HG02970 (cell line): Measurements from ENCODE around the gene CADPS2.
"Not testable (repeated sequence)": the region's sequence is repeated elsewhere in the genome, so short reads cannot be mapped to it uniquely, and the experiment has no call there.

Source experiments
- ATAC-seq: cut with Tn5 transposase; IDR thresholded peaks from one replicate; pipeline ENCODE4 v1.9.1; 2021; ENCODE audit warnings: mild to moderate bottlenecking, moderate library complexity, moderate number of reproducible peaks; ENCODE audit not compliant: unreplicated experiment, low FRiP score

The CADPS2 gene

DNA sequence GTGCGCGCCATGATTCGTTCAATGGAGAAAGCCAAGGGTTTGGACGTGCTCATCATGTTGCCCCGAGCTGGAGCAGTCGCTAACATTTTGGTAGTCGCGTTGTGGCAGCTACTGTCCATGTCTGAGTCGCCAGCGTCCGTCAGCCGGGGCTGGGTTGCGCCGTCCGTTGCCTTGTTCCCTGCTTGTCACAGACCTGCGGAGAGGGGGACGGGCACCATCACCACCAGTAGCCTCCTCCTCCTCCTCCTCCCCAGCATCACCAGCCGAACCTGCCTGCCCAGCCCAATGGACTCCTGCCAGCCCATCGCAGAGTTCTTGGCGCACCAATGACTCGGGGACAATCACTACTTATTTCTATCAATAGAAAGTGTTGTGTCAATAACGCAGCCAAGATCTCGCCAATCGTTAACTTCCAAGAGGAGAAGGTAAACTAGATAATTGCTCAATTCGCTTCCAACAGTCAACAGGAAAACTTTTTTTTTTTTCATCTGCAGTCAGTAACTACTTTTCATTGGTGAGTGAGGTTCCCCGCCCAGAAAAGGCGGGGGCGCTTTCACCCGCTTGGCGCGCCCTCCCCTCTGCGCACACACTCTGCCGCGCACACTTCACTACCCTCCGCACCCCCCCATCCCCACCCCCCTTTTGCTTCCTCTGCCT is 581.8 kb downstream of the CADPS2 start, which contains the start of gene FEZF1:
Gene FEZF1, minus strand, starts transcription at position 432 of the 657 bp plus-strand sequence. Its CDS starts 313 bp downstream, at position 119.
- no peak for ATAC-seq

GRCh38 chr7:122303531-122304318 is 582.5 kb downstream of the CADPS2 start:
- no peak for ATAC-seq

GRCh38 chr7:122302761-122303530 is 583.3 kb downstream of the CADPS2 start:
- ATAC-seq: no peak

DNA sequence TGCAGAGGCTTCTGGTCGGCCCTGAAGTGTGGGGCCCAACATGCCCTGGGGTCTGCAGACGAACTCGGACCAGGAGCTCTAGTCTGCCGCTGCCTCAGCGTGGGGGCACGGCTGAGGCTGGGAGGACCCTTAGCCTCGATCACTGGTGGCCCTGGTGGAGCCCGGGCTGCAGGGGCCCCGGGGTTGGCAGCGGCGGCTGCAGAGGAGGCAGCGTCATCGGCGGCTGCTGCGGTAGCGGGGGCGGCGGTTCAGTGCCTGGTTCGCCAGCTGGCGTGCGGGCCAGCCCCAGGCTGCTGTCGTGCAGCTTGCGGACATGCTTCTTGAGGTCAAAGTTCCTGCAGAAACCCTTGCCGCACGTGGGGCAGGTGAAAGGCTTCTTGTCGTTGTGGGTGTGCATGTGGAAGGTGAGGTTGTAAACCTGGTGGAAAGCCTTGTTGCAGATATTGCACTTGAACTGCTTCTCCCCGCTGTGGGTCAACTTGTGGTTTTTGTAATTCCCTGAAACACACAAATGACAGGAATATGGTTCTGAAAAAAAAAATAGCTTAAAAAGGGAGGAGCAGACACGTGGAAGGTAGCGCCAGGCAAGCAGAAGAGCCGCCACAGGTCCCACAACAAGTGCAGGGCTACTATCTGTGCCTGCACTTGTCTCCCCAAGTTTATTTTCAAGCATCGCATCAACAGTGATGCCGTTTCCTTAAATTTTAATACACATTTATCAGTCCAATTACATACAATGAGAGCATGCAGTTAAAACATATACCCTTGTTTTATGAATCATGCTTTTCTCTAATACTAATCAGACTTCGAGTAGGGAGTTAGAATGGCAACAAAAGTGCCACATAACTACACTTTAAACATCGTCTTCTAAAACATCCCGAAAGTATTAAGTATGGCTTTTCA is 584.2 kb downstream of the CADPS2 start:
- ATAC-seq: no peak

- ATAC-seq: no peak
Observed at GRCh38 chr7:122300956-122301833, 585.1 kb downstream of the CADPS2 start.

DNA sequence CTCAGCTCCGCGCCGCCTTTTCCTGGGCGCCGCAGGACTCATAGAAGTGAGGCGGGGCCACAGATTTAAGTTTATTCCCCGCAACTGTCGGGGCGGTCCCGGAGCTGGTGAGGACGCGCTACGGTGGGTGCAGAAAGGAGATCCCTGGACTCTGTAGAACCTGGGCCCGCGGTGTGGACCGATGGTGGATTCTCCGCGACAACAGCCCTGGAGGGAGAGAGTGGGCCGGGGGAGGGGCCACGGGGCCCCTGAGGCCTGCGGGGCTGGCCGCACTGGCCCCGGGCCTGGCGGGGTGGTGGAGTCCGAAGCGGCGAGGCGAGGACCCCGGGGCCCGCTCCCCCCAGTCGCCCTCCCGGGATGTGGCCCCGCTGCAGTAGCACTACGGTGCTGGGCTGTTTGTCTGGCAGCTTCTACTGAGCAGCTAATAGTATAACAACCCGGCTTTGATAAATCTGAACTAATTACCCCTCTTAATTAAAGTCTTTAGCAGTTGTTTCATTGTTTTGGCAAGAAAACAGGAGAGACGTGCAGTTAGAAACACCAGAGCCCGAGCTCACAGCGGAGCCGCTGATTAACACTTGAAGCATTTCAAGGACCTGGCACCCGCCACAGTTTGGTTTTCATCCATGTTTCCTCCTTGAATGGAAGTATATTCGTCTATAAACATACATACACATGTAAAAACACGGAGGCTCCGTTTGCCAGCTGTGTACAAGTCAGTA is 585.9 kb downstream of the CADPS2 start:
- no peak for ATAC-seq

GRCh38 chr7:122299624-122300210 is 586.5 kb downstream of the CADPS2 start:
- no peak for ATAC-seq

DNA sequence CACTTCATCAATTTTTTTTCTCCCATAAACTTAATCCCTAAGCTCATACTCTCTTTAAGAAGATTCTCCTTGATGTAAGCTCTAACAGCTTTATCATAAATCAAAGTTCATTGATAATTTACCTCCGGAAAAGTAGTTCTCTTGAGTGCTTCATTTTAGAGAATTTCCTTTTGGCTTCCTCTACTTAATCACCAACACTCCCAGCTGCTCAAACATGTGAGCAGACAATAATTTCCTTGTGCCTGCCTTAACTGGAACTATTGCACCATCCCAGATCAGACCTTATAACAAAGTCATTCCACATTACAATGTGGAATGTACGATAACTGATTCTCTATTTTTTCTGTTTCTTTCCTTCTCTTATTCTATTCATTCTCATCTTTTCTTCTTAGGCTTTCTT is 587.6 kb downstream of the CADPS2 start:
- ATAC-seq: no peak

DNA sequence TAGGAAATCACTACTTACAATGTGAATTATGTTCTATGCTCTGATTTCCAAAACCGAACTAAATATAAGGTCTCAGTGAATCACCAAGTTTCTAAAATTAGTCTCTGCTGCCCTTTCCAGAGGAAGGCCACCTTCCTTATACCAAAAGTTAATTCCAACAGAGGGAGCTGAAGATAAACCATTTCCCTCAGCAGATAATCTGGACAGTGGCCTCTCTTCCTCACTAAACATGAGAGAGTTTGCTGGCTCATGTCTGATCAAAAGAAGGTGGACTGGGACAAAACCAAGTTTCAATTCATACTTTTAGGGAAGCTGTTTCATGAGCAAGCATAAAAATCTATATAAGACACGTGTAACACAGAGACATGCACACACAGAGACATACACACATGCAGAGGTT is 588.1 kb downstream of the CADPS2 start:
- ATAC-seq: no peak

DNA sequence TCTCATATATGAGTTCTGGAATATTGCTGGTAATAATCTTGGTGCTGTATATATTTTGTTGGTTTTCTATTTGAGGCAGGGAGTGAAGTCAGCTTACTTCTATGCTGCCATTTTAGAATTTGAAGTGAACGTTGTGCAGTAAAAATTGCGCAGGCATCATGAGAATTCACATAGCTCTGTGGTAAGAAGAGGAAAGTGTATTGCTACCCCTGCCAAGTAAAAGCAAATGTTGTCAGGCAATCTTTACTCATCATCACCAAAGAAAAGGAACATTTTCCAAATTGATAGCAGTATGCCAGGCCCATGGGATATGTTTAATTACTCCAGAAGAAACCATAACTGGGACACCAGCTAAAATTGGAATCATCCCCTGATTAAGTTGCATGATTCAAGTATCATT is 595.1 kb downstream of the CADPS2 start:
- ATAC-seq: no peak

DNA sequence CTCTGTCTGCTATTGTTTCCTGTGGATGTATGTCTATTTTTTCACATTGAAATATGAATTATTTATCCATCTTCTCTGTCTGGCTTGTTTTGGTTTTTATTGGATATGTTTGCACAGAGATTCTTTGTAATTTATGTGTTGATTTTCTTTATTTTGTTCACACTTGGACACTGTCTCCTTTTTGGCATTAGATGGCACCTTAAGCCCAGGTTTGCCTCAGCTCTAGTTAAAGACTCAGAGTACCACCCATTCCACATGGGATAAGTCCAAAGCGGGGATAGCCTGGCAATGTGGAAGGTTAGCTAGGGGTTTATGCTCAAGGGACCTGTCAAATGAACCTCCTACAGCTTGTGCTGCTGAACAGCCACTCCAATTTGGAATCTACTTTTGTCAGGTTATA is 595.8 kb downstream of the CADPS2 start:
- no peak for ATAC-seq

DNA sequence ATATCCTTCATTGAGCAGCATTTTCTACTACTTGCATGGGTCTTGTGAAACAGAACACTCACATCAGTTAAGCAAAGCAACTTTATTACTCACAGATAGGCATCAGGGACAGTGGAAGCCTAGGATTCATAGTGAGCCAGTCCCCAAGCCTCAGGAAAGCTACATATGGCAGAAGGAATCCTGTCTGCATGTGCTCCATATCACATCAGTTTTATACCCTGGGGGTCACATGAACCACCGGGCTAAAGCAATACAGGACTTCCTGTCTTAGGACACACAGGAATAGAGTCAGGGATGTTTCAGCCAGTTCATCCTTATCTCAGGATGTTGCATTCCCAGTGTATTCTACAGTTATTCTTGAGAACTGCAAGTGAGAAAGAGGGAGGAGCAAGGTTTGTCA is 596.8 kb downstream of the CADPS2 start:
- ATAC-seq: no peak

- ATAC-seq: not testable (repeated sequence)
Observed at GRCh38 chr7:122284608-122285007, 601.7 kb downstream of the CADPS2 start.

- ATAC-seq: no peak
Observed at GRCh38 chr7:122273117-122273516, 613.1 kb downstream of the CADPS2 start.

DNA sequence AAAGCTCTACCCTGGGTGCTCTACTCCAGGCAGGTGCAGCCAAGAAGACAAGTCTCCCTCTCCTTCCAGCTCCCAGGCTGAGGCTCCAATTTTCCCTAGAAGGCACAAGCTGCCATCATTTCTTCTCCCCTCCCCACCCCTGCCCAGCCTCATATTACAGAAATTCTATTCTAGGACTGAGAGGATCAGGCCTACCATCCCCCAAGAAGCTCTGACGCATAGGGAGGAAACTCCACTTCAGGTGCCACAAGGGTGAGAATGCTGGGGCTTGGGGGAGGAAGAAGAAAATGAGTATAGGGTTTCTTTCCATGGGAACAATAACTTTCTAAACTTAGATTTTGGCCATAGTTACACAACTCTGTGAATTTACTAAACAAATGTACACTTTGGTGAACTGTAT is 617.0 kb downstream of the CADPS2 start:
- ATAC-seq: no peak
